ENCODE results near the gene VPS13D. TPM values are rescaled to one million over a fixed set of nuclear protein-coding genes. Genes with fewer than 3 reads are reported as not detected.

The VPS13D gene, protein sequence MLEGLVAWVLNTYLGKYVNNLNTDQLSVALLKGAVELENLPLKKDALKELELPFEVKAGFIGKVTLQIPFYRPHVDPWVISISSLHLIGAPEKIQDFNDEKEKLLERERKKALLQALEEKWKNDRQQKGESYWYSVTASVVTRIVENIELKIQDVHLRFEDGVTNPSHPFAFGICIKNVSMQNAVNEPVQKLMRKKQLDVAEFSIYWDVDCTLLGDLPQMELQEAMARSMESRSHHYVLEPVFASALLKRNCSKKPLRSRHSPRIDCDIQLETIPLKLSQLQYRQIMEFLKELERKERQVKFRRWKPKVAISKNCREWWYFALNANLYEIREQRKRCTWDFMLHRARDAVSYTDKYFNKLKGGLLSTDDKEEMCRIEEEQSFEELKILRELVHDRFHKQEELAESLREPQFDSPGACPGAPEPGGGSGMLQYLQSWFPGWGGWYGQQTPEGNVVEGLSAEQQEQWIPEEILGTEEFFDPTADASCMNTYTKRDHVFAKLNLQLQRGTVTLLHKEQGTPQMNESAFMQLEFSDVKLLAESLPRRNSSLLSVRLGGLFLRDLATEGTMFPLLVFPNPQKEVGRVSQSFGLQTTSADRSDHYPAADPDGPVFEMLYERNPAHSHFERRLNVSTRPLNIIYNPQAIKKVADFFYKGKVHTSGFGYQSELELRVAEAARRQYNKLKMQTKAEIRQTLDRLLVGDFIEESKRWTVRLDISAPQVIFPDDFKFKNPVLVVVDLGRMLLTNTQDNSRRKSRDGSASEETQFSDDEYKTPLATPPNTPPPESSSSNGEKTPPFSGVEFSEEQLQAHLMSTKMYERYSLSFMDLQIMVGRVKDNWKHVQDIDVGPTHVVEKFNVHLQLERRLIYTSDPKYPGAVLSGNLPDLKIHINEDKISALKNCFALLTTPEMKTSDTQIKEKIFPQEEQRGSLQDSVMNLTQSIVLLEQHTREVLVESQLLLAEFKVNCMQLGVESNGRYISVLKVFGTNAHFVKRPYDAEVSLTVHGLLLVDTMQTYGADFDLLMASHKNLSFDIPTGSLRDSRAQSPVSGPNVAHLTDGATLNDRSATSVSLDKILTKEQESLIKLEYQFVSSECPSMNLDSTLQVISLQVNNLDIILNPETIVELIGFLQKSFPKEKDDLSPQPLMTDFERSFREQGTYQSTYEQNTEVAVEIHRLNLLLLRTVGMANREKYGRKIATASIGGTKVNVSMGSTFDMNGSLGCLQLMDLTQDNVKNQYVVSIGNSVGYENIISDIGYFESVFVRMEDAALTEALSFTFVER (N-terminal part only)
- total RNA-seq, result 98.5 TPM

DNA sequence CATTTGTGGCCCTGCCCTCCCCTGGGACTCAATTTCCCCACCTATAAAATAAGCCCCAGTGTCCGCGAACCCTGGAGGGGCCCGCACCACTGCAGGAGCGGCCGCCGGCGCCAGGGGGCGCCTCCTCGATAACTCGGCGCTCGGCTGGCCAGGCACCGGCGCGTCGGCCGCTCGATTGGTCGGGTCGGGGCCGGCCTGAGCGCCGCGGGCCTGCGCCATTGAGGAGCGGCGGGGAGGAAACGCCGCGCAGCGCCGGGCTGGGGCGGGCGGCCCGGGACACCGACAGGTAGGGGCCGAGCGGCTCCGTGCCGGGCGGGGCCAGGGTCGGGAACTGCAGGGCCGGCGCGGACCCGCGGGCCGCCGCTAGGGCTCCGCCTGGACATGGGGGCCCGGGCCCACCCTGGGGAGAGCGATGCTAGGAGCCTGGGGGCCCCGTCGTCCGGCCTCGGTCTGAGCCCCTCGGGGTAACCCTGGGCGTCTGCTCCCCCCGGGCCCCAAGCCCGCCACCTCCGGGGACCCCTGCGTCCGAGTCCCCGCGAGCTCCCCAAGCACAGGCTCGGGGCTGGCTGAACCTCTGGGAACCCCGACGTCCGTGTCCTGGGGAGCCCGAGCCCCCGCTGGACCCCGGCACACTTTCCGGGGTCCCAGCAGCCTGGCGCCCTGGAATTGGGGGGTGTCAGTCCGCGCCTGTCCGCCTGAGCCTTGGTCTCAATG, at the start of gene VPS13D:
Gene VPS13D (plus strand): TSS at position 196 of the 714 bp plus-strand sequence. CDS start 4,237 bp downstream, outside the sequence.
- peak; percentile 86 for DNase-seq (ENCODE audit: low spot score)

DNA sequence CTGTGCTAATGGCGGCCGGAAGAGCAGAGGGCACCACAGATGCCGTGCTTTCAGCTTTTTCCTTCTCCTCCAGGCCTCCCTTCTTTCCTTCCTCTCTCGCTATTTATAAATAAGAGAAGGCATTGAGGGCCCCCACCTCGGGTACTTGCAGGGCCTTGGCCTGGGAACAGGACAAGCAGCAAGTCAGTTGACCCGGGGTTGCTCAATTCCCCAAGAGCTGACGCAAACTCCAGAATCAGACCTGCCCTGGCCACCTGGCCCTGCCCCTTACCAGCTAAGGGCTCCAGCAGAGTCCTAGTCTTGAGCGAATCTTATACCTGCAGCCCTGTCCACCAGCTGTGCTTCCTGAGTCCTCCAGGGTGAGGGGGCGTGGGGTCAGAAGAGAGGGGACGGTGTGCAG, 49.5 kb upstream of the VPS13D start:
- peak; percentile 64 for DNase-seq (ENCODE audit: low spot score)

DNA sequence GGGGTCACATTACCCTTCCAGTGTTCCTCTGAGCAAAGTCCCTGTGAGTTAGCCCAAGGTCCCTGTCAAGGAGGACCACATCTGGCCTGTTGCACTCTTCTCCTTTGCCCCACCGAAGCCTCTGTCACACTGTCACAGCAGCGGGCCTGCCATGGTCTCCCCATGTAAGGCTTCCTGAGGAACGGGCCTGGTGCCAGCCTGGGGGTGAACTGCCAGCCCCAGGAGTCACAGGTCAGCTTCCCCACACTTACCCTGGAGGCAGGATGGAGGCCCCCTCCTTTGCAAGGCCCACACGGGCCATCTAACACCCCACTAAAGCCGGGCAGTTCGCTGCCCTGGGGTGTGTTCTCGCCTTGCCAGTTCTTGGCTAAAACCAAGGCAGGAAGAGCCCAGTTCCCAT, 48.9 kb upstream of the VPS13D start:
- no peak for DNase-seq (ENCODE audit: low spot score)

DNA sequence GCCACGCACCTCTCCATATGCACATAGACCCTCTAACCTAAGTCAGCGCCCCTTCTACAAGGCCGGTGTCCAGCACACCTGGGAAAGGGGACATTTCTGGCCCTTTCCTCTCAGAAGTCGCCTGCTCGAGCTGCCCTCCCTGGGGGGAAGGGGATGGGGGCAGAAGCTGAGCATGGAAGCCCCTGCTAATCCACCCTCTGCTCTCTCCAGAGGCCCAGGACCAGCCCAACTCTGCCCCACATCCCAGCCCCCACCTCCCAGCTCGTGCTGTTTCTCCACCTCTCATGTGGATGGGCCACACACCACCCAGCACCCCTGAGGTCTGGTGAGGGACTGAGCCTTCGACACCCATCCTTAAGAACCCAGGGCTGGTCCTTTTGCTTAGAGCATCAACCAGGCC, 48.3 kb upstream of the VPS13D start:
- no peak for DNase-seq (ENCODE audit: low spot score)

DNA sequence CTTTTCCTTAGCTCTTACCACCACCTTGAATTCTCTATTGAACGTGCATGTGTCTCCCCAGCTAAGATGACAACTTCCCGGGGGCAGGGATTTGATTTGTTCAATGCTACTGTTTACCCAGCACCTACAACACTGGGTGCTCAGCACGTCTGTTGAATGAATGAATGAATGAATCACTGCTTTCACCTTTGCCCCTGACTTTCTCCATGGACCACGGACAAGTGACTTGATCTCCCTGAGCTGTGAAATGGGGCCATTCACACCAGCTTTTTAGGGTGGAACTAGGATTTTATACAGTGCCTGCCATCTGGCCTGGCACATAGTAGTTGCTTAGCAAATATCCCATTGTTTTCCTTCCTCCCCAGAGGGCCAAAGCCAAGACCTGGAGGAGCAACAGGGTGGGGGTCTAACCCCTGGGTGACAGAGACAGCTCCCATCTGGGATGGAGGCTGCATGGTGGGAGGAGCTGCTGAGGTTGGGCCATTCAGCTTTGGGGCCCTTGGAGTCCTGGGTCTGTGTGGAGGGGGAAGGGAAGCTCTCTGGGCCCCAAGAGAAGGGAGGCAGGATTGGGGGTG, 47.3 kb upstream of the VPS13D start:
- no peak for DNase-seq (ENCODE audit: low spot score)

DNA sequence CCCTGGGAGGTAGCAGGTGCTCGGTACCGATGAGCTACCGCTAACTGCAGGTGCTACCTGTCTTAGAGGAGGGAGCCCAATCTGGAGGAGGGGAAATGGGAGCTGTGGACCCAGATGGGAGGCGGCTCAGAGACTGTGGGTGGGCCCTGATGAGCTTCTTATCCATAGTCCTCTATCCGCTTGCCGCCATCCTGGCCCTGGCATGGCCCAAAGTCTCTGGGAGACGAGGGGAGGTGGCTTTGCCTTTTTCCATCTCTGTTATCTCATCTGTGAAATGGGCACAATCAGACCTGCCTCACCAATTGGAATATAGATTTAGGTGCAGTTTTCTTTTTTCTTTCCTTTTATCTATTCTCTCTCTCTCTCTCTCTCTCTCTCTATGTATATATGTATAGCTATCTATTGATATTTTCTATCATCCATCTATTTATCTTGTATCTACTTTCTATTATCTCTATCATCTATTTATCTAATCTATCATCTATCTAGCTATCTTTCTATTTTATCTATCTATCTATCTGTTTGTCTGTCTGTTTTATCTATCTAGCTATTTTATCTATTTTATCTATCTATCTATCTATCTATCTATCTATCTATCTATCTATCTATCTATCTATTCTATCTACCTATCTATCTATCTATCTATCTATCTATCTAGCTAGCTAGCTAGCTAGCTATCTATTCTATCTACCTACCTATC, 46.6 kb upstream of the VPS13D start:
- DNase-seq (ENCODE audit: low spot score), result no peak

DNA sequence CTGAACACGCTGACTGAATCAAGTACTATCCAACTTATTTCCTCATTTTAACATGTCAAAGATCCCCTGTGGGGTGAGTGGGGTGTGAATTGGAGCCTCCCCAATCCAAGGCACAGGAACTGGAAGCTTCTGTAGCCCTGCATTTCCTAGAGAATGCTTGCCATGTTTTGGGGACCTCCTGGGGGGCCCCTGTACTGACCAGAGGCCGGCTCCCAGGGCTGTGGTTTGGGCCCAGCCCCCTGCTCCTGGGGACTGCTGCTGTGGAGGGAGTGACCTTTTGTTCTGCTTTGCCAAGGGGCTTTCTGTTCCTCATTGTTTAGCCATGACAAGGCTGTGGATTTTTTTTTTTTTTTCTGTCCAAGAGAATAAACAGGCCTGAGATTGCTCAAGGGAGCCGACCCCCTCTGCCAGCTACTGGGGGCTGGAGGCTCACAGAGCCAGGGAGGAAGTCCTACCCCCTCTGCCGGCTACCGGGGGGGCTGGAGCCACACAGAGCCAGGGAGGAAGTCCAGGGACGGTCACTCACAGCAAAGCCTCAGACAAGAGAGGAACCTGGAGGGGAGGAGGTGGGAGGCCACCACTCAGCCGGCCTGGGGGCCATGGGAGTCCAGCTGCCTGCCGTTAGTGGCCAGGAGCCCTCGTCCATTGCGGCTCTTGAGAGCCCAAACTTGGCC, 45.7 kb upstream of the VPS13D start:
- peak; percentile 75 for DNase-seq (ENCODE audit: low spot score)

DNA sequence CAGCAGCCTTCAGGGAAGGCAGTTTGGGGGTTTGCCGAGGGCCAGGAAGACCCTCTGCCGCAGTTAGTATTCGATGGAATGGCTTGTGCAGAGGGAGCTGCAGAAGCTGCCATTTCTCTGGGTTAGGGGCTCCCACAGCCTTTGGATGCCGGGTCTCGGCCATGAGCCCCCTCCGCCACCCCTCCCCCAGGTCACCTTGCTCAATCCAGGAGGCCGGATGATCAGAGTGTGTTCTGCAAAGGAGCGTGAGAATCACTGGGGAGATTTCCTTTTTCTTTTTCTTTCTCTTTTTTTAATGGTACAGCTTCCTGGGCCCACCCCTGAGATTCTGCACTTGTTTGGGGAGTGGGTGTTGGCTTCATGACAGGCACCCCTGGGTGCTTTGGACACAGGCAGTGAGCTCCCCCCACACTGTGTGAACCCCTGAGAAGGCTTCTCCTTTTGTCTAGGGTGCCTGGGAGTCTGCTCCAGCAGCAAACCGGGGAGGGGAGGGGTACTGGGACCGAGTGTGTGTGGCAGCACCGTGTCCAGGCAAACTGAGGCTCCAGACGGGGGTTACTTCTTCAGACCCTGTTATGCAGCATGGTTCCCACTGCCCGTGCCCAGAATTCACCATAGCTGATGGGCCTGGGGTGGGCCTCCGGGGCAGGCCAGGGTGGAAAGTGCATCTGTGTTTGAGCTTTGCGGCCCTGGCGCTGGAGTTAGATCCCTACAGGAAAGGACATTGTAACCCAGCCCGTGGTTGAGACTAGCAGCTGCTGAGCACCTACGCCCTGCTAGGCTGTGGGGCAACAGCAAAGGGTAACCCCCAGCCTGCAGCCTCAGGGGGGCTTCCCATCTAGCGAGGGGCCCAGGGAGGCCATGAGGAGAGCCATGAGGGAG, 44.6 kb upstream of the VPS13D start:
- no peak for DNase-seq (ENCODE audit: low spot score)

DNA sequence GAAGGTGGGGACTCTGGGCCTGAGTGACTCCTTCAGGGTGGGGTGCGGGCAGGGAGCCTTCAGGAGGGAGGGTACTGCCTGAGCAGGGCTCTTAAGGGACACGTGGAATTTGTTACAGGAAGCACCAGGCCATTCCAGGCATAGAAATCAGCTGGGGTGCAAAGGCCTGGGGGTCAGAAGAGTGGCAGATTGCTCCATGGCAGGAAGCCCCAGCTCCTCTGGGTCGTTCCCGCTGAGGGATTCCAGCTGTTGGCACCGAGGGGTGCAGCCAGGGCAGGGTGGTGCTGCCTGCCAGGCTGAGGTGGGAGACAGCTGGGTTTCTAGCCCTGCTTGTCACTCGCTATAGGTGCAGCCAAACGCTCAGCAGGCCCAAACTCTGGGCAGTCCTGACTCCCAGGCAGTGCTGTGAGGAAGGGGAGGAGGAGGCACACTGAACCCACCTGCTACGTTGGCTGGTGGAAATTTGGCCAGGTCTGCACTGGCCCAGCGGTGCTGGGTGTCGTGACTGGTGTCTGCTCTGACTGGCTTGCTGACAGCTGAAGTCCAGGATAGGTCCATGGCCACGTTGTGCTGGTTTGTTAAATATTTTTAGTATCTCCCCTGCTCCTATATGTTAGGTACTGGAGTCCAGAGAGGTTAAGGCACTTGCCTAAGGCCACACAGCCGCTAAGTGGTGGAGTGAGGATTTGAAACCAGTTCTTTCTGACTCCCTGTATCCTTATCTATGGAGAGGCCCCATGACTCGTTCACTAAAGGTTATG, 43.7 kb upstream of the VPS13D start:
- no peak for DNase-seq (ENCODE audit: low spot score)

DNA sequence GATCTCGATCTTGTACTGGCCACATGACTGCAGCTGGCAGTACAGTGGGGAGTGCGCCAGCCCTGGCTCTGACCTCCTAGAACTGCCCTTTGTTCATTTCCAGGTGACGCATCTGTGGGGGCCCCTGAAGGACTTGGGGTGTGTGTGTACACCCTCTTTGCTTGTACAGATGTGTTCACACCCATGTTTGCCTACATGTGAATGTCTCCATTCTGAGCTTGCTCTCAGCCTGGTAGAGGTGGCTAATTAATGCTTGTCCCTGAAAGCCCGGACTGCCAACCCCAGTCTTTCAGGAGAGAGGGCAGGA, 43.2 kb upstream of the VPS13D start:
- no peak for DNase-seq (ENCODE audit: low spot score)

DNA sequence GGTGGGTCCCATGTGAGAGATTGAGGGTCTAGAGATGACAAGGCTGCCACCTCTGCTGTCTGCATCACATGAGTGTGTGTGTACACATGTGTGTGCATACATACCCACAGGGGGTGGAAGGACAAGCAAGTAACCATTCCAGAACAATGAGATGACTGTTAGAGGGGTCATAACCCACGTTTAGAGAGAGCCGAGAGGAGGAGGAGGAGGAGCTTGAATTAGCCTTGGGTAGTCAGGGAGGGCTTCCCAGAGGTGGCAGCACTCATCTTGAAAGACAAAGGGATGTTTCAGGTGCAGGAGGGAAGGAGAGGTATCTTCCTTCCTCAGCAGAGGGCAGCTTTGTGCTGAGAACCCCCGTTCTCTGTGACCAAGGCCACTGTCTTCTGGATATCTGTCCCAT, 41.7 kb upstream of the VPS13D start:
- DNase-seq (ENCODE audit: low spot score), result no peak

DNA sequence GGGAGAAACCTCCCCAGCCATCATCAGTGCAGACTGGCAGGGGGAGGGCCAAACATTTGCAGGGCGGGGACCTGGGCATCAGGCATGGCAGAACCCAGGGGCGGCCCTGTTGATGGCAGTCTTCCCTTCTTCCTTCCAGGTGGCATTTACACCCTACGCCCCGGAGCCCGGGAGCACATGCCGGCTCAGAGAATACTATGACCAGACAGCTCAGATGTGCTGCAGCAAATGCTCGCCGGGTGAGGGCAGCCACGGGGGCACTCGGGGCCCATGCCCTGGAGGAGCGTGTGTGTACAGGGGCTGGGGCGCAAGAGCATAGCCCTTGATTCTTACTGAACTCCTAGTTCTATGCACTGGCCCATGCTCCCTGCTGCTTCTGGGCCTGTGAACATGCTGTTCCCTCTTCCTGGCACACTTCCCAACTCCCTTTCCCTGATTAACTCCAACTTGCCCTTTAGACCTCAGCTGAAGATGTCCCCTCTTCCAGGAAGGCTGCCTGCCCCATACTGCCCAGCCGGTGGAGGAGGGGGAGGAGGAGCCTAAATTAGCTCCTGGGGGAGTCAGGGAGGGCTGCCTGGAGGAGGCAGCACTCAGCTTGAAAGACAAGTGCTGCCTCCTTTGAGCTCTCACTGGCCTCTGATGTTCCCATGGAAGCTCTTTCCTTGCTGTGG, 41.0 kb upstream of the VPS13D start:
- DNase-seq (ENCODE audit: low spot score), result no peak

DNA sequence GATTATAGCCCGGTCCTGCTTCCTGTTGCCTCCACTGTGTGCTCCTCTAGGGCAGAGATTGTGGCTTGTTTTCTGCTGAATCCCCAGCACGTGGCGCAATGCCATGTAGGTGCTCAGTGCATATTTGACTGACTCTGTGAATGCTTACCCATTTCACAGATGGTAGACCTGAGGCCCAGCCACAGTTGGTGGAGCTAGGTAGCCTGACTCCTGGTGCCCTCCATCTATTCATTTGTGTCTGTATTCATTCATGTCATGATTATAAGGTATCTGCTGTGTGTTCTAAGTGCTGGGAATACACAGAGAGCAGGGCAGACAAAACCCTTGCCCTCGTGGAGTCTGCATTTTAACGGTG, 40.5 kb upstream of the VPS13D start:
- DNase-seq (ENCODE audit: low spot score), result no peak

DNA sequence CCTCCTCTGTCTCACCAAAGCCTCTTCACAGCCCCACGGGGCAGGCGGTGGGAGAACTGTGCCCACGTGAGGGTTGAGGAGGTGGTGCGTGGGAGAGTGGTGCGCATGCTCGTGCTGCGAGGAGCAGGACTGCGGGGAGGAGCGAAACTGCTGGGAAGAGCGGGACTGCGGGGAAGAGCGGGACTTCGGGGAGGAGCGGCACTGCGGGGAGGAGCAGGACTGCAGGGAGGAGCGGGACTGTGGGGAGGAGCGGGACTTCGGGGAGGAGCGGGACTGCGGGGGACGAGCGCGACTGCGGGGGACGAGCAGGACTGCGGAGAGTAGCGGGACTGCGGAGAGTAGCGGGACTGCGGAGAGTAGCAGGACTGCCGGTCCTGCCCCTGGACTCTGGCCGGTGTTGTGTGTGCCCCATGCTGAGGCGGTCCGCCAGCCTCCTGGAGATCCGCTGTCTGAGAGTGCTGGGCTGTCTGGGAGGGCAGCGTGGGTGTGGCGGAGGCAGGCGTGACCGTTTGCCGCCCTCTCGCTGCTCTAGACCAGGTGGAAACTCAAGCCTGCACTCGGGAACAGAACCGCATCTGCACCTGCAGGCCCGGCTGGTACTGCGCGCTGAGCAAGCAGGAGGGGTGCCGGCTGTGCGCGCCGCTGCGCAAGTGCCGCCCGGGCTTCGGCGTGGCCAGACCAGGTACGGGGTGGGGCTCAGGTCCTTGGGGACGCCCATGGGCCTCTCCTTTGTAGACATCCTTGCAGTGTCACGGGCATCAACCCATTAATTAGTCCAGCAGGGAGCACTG, 38.4 kb upstream of the VPS13D start:
- no peak for DNase-seq (ENCODE audit: low spot score)

DNA sequence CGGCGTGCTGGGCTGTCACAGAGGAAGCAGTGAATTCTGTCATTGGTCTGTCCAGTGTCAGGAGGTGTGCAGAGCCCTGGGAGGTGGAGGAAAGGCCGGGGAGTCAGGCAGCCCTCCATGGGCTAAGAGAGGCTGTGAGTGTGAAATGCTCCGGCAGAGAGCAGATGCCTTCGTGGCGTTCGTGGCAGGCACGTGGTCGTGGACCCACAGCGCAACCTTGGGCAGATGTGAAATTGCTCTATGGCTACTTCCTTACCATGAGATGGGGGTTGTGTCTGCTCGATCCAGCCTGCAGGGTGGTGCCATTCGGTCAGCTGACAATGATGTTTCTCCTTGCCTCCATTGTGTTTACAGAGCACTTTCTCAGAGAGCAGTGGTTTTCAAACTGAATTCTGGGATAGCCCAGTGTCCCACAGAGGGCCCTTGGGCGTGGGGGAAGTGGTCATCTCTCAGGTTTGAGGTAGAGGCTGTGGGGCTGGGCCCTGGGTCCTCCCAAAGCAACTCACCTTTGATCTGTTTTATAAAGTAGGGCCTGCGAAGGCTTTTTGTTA, 35.1 kb upstream of the VPS13D start:
- DNase-seq (ENCODE audit: low spot score), result no peak

DNA sequence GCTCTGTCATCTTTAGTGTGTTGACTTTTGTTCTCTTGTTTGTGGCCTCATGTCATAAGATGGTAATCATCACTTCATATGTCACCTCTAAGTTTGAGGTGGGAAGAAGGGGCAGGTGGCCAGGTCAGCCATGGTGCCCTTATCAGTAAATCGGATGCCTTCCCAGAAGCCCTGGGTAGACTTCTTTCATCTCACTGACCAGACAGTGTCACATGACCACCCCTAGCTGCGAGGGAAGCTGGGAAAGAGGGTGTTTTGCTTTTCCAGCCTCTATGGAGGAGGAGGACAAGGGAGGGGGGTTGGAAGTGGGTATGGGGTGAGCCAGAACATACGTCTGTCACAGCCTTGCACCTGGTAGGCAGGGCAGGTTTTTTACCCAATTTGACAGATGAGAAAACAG, 34.4 kb upstream of the VPS13D start:
- no peak for DNase-seq (ENCODE audit: low spot score)

Measured in ureter (tissue), 1 donor.